Neuron (in vitro differentiated cells): ENCODE data around the gene FPGS.

Source experiments
- H2AFZ ChIP-seq: one replicate; pipeline ENCODE4 v1.6.1; 2013; ENCODE audit warnings: low read depth, mild to moderate bottlenecking, inconsistent platforms, low read length, moderate library complexity
- H3K27me3 ChIP-seq: one replicate; pipeline ENCODE4 v1.6.1; 2013; ENCODE audit warnings: low read length; ENCODE audit not compliant: insufficient read depth
- H3K36me3 ChIP-seq: one replicate; pipeline ENCODE4 v1.6.1; 2013; ENCODE audit warnings: low read length; ENCODE audit not compliant: insufficient read depth
- H3K4me1 ChIP-seq: one replicate; pipeline ENCODE4 v1.6.1; 2013; ENCODE audit warnings: low read length; ENCODE audit not compliant: insufficient read depth
- H3K4me3 ChIP-seq: 2 replicates; pipeline ENCODE4 v1.5.1; 2013; ENCODE audit warnings: mild to moderate bottlenecking, low read length, moderate library complexity
- H3K9me3 ChIP-seq: one replicate; pipeline ENCODE4 v1.6.1; 2013; ENCODE audit warnings: low read length

Gene FPGS

GRCh38 chr9:127805620-127806019, 2.9 kb downstream of the FPGS start:
- H3K27me3 ChIP-seq: no peaks in the 10 kb centered on the region
- no peak overlapping the region for H2AFZ ChIP-seq
- H3K9me3 ChIP-seq: no peaks in the 10 kb centered on the region
- peaks cover 17% of the 10 kb centered on the region for H3K4me1 ChIP-seq
- no peak overlapping the region for H3K4me3 ChIP-seq
- peaks cover 31% of the 10 kb centered on the region for H3K36me3 ChIP-seq

- peaks cover 36% of the 10 kb centered on the region for H3K36me3 ChIP-seq
- no peak overlapping the region for H3K4me3 ChIP-seq
- H3K4me1 ChIP-seq: peaks cover 16% of the 10 kb centered on the region
- H3K27me3 ChIP-seq: no peaks in the 10 kb centered on the region
- H3K9me3 ChIP-seq: no peaks in the 10 kb centered on the region
- no peak overlapping the region for H2AFZ ChIP-seq
These were observed 4.2 kb downstream of the FPGS start for GRCh38 chr9:127806871-127807270.

- Histone ChIP-seq H3K27me3 (no peaks in the 10 kb centered on the region), H3K36me3 (peaks cover 47% of the 10 kb centered on the region), H3K4me3 (no peak overlapping the region), H3K9me3 (no peaks in the 10 kb centered on the region), H2AFZ (no peak overlapping the region), H3K4me1 (peaks cover 10% of the 10 kb centered on the region)
These were observed 5.8 kb downstream of the FPGS start for GRCh38 chr9:127808347-127809001.

- Histone ChIP-seq H2AFZ (no peak overlapping the region), H3K9me3 (no peaks in the 10 kb centered on the region), H3K4me1 (peaks cover 4% of the 10 kb centered on the region), H3K27me3 (no peaks in the 10 kb centered on the region), H3K36me3 (peaks cover 53% of the 10 kb centered on the region), H3K4me3 (no peak overlapping the region)
These were observed 6.4 kb downstream of the FPGS start for GRCh38 chr9:127809002-127809539.

- Histone ChIP-seq H3K4me3 (no peak overlapping the region), H3K36me3 (peaks cover 51% of the 10 kb centered on the region), H3K4me1 (no peaks in the 10 kb centered on the region), H3K27me3 (no peaks in the 10 kb centered on the region), H3K9me3 (no peaks in the 10 kb centered on the region), H2AFZ (no peak overlapping the region)
These were observed 7.1 kb downstream of the FPGS start for GRCh38 chr9:127809540-127810377.

- Histone ChIP-seq H3K27me3 (no peaks in the 10 kb centered on the region), H3K9me3 (no peaks in the 10 kb centered on the region), H3K36me3 (peaks cover 54% of the 10 kb centered on the region), H2AFZ (no peak overlapping the region), H3K4me1 (no peaks in the 10 kb centered on the region), H3K4me3 (no peak overlapping the region)
These were observed 7.9 kb downstream of the FPGS start for GRCh38 chr9:127810378-127811187.

- H2AFZ ChIP-seq: no peak overlapping the region
- no peak overlapping the region for H3K4me3 ChIP-seq
- no peaks in the 10 kb centered on the region for H3K9me3 ChIP-seq
- H3K27me3 ChIP-seq: no peaks in the 10 kb centered on the region
- H3K4me1 ChIP-seq: no peaks in the 10 kb centered on the region
- H3K36me3 ChIP-seq: peaks cover 47% of the 10 kb centered on the region
These were observed 9.3 kb downstream of the FPGS start for GRCh38 chr9:127812011-127812410.

GRCh38 chr9:127812936-127813675, 10.4 kb downstream of the FPGS start:
- H2AFZ ChIP-seq: no peak overlapping the region
- no peaks in the 10 kb centered on the region for H3K4me1 ChIP-seq
- H3K27me3 ChIP-seq: no peaks in the 10 kb centered on the region
- H3K36me3 ChIP-seq: peaks cover 39% of the 10 kb centered on the region
- no peak overlapping the region for H3K4me3 ChIP-seq
- H3K9me3 ChIP-seq: no peaks in the 10 kb centered on the region

GRCh38 chr9:127813686-127814226, 11.1 kb downstream of the FPGS start:
- Histone ChIP-seq H3K4me3 (no peak overlapping the region), H3K36me3 (peaks cover 35% of the 10 kb centered on the region), H3K27me3 (no peaks in the 10 kb centered on the region), H3K4me1 (no peaks in the 10 kb centered on the region), H3K9me3 (no peaks in the 10 kb centered on the region), H2AFZ (no peak overlapping the region)

GRCh38 chr9:127814619-127815511, 12.2 kb downstream of the FPGS start:
- H3K27me3 ChIP-seq: no peaks in the 10 kb centered on the region
- H3K9me3 ChIP-seq: no peaks in the 10 kb centered on the region
- no peak overlapping the region for H3K4me3 ChIP-seq
- H3K36me3 ChIP-seq: peaks cover 35% of the 10 kb centered on the region
- H3K4me1 ChIP-seq: no peaks in the 10 kb centered on the region
- H2AFZ ChIP-seq: no peak overlapping the region

GRCh38 chr9:127815512-127816361, 13.1 kb downstream of the FPGS start:
- H3K4me3 ChIP-seq: no peak overlapping the region
- no peaks in the 10 kb centered on the region for H3K27me3 ChIP-seq
- no peaks in the 10 kb centered on the region for H3K9me3 ChIP-seq
- H2AFZ ChIP-seq: no peak overlapping the region
- peaks cover 26% of the 10 kb centered on the region for H3K36me3 ChIP-seq
- no peaks in the 10 kb centered on the region for H3K4me1 ChIP-seq
